ENCODE results near the gene PPFIA1. TPM values are rescaled to one million over a fixed set of nuclear protein-coding genes. Genes with fewer than 3 reads are reported as not detected.

PPFIA1 gene
- total RNA-seq, 6 donors from 2014 or later, result 53.7 to 164 (median 83.3) TPM

DNA sequence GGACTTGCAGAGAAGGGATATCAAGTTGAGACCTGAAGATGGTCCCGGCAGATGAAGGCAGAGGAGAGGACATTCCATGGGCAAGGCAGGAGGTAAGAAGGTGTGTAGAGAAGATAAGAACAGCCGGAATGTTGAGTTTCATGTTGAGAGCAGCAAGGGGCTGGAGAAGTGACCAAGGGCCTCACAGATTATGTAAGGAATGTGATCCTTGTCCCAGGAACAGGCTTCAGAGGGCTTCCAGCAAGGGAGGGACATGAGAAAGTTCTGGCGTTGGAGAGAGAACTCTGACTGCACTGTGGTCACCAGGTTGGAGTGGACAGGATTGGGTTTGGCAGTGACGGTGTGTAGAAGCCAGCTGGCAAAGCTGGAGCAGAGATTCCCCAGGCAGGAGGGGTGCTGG, 27.6 kb upstream of the PPFIA1 start:
- H3K36me3 ChIP-seq, result no peaks in the 10 kb centered on the region
- H3K4me1 ChIP-seq, result no peaks in the 10 kb centered on the region
- no peak overlapping the region for H3K27ac ChIP-seq
- H3K9me3 ChIP-seq, result no peaks in the 10 kb centered on the region
- H3K27me3 ChIP-seq, result no peaks in the 10 kb centered on the region
- no peak for TF ChIP-seq POLR2A (IDR thresholded peaks at IDR 0.05)
- no peak for TF ChIP-seq POLR2AphosphoS5 (IDR thresholded peaks at IDR 0.05)
- TF ChIP-seq CTCF (IDR thresholded peaks at IDR 0.05), result no peak
- no peak for TF ChIP-seq EP300 (IDR thresholded peaks at IDR 0.05)
- ATAC-seq (ENCODE audit: low FRiP score in 2 of 2) (no peak), DNase-seq (no peak)
- H3K4me3 ChIP-seq, result no peak overlapping the region
- WGBS, 2 donors, result 59 to 61% methylated on average over 4 of the region's 4 CpGs

GRCh38 chr11:70243912-70244652, 26.4 kb upstream of the PPFIA1 start:
- no peaks in the 10 kb centered on the region for H3K36me3 ChIP-seq
- 93 to 96% methylated on average over 15 of the region's 15 CpGs for WGBS, 2 donors
- DNase-seq (no peak), ATAC-seq (ENCODE audit: low FRiP score in 2 of 2) (peak in 1 of 2 donors; percentile 60)
- no peaks in the 10 kb centered on the region for H3K4me1 ChIP-seq
- TF ChIP-seq POLR2A (IDR thresholded peaks at IDR 0.05) (no peak), CTCF (IDR thresholded peaks at IDR 0.05) (no peak), POLR2AphosphoS5 (IDR thresholded peaks at IDR 0.05) (no peak), EP300 (IDR thresholded peaks at IDR 0.05) (no peak)
- H3K9me3 ChIP-seq, result no peaks in the 10 kb centered on the region
- no peak overlapping the region for H3K27ac ChIP-seq
- no peak overlapping the region for H3K4me3 ChIP-seq
- no peaks in the 10 kb centered on the region for H3K27me3 ChIP-seq

- no peak for DNase-seq
- Histone ChIP-seq H3K27me3 (no peaks in the 10 kb centered on the region), H3K27ac (no peak overlapping the region), H3K4me3 (no peak overlapping the region), H3K4me1 (no peaks in the 10 kb centered on the region), H3K36me3 (no peaks in the 10 kb centered on the region), H3K9me3 (no peaks in the 10 kb centered on the region)
- WGBS, 2 donors, result 68 to 76% methylated on average over 7 of the region's 7 CpGs
- ATAC-seq (ENCODE audit: low FRiP score in 2 of 2), result peak in 1 of 2 donors; percentile 82
- TF ChIP-seq POLR2A (IDR thresholded peaks at IDR 0.05), result no peak
These were observed 25.8 kb upstream of the PPFIA1 start for GRCh38 chr11:70244698-70245097.

GRCh38 chr11:70246196-70246595, 24.3 kb upstream of the PPFIA1 start:
- no peak for DNase-seq
- TF ChIP-seq EP300 (IDR thresholded peaks at IDR 0.05), result no peak
- no peak for TF ChIP-seq POLR2AphosphoS5 (IDR thresholded peaks at IDR 0.05)
- no peak for TF ChIP-seq POLR2A (IDR thresholded peaks at IDR 0.05)
- no peak for TF ChIP-seq CTCF (IDR thresholded peaks at IDR 0.05)
- Histone ChIP-seq H3K36me3 (no peaks in the 10 kb centered on the region), H3K4me3 (no peak overlapping the region), H3K27ac (no peak overlapping the region), H3K27me3 (no peaks in the 10 kb centered on the region), H3K4me1 (no peaks in the 10 kb centered on the region), H3K9me3 (no peaks in the 10 kb centered on the region)
- ATAC-seq (ENCODE audit: low FRiP score in 2 of 2), result no peak
- 67 to 75% methylated on average over 7 to 8 of the region's 8 CpGs for WGBS, 2 donors

- no peak for ATAC-seq (ENCODE audit: low FRiP score in 2 of 2)
- no peaks in the 10 kb centered on the region for H3K36me3 ChIP-seq
- H3K9me3 ChIP-seq, result no peaks in the 10 kb centered on the region
- TF ChIP-seq POLR2A (IDR thresholded peaks at IDR 0.05), result no peak
- TF ChIP-seq CTCF (IDR thresholded peaks at IDR 0.05), result no peak
- no peak for TF ChIP-seq EP300 (IDR thresholded peaks at IDR 0.05)
- TF ChIP-seq POLR2AphosphoS5 (IDR thresholded peaks at IDR 0.05), result no peak
- no peak overlapping the region for H3K27ac ChIP-seq
- H3K4me1 ChIP-seq, result no peaks in the 10 kb centered on the region
- no peaks in the 10 kb centered on the region for H3K27me3 ChIP-seq
- WGBS, 2 donors, result 61 to 65% methylated on average over 8 of the region's 8 CpGs
- DNase-seq, result no peak
- H3K4me3 ChIP-seq, result no peak overlapping the region
These were observed 23.3 kb upstream of the PPFIA1 start for GRCh38 chr11:70247042-70247709.

Data from upper lobe of left lung (tissue), 6 donors.